HG02852 (cell line): ENCODE results near the gene STXBP6.
A peak's percentile ranks its signal among the peaks of the same experiment; 100 is the strongest.

ENCODE experiments used
- ATAC-seq: cut with Tn5 transposase; IDR thresholded peaks from one replicate; pipeline ENCODE4 v1.9.1; 2021; ENCODE audit warnings: mild to moderate bottlenecking, moderate library complexity; ENCODE audit not compliant: unreplicated experiment

STXBP6 gene

DNA sequence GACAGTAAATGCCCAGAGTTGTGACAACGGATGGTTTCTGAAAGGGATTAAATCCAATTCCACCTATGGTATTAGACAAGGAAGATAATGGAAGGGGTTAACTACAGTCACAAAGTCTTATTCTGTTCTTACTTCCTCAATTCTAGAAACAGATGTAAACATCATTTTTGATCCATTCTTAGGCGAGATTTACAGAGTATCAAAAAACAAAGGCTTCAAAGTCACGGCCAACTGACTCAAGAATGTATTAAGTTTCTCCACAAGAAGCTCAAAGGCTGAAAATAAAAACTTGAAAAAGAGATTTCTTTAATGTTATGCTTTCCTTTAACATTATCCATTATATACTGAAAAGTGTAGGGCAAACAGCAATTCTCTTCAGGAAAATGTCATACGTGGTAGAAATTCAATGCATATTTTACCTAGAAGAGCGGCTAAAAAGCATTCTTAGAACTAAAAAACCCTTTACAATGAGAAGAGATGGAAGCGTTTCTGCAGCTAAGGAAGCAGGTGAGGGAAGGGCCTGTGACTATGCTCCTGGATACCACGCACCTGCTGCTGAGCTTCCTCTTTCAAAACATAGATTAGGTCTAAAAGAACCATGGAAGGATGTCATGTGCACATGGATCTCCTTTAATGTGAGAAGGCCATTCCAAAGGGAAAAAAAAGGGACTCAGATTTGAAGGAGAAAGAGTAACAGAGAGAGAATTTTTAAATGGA is 185.8 kb downstream of the STXBP6 start:
- ATAC-seq: no peak

GRCh38 chr14:24861083-24861630 is 188.8 kb downstream of the STXBP6 start:
- no peak for ATAC-seq

- ATAC-seq: no peak
These were observed 190.4 kb downstream of the STXBP6 start for GRCh38 chr14:24859559-24859958.

GRCh38 chr14:24858684-24859083 is 191.3 kb downstream of the STXBP6 start:
- ATAC-seq: no peak

DNA sequence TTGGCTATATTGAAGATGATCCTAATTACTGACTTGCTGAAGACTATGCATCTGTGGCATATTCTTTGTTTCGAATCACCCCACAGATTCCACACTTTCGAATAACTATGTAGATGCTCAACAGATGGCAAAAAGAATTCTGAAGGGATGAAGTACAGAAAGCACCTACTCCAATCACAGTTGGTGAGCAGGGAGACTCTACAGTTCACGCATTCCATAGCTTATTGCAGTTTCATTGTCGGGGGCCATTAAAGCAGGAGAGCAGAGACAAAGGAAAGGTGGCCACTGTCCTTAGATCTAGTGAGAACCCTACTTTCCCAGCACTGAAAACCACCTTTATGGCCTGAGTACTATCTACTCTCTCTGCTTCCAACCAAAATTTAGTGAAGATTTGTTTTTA is 191.9 kb downstream of the STXBP6 start:
- no peak for ATAC-seq

DNA sequence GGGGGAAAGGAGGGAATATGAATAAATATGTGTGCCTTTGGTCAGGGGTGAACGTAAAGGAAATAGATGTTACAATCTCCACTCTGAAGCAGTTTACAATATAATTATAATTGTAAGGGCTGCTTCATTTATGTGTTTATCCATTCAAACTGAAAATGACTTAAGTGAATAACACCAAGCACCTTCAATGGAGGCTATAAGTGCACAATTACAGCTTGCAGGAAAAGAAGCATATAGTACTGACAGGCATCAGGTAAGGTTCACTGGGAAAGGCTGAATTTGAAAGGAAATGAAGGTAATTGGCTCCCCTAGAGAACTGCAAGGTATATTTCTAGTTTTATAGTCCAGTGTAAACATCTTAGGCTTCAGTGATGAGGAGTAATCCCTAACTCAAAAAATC is 192.7 kb downstream of the STXBP6 start:
- ATAC-seq: no peak

GRCh38 chr14:24853446-24853845 is 196.5 kb downstream of the STXBP6 start:
- no peak for ATAC-seq

DNA sequence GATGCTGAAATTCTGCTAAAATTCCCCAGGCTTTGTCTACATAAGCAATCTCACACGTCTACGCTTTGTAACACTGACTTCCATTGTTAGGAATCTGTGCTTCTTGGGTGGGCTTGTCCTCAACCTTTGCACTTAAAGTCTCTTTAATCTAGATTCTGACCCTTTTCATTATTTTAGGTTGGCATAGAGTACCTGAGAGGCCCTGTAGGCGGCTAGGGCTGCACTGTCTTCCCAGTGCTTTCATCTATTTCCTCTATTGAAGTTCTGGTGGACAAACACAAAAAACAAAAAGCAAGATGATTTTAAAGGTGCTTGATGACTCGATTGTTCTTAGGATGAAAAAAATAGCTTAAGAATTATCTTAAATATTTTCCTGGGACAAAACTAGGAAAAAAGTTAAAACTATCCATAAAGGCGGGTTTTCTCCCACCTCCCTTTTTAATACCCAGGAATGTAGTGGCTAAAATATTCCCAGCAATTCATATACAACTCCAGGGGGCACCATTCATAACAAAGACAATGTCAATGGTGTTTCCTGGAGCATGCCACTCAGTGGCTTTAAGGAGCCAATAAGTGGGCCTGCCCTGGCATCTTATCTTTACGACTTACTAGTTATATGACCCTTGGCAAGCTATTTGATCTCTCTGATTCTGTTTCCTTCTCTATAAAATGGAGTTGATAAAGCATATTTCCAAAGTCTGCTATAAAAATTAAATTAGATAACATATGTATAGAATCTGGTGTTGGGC is 197.5 kb downstream of the STXBP6 start:
- no peak for ATAC-seq

GRCh38 chr14:24851837-24852236 is 198.1 kb downstream of the STXBP6 start:
- no peak for ATAC-seq

DNA sequence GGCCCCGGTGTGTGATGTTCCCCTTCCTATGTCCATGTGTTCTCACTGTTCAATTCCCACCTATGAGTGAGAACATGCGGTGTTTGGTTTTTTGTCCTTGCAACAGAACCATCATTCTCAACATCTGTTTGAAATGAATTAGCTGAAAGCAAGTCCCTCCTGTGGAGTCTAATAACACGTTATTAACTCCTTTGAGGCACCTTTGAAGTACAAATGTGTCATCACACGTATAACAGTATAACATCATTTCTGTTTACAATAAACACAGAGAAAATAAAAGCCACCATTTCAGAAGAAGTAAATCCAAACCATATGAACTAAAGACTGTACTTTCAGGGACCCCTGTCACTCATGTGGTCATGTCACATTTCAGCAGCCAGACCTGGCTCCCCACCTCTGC is 198.5 kb downstream of the STXBP6 start:
- no peak for ATAC-seq

DNA sequence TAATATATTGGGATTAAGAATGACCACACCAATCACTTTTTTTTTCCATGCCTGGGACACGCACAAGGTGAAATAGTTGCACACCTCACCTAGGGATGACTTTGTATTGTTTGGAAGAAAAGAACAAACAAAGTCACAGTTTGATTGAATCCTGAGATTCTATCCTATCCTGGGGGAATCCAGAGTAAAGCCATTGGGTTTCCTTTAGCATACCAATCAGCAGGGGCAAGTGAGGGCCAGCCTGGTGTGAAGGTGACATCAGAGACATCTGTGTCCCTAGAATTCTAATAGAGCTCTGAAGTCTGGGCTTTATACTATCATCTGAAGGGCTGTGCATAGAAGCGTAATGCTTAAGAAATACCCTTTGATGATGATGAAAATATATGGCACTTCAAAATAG is 199.9 kb downstream of the STXBP6 start:
- ATAC-seq: no peak

DNA sequence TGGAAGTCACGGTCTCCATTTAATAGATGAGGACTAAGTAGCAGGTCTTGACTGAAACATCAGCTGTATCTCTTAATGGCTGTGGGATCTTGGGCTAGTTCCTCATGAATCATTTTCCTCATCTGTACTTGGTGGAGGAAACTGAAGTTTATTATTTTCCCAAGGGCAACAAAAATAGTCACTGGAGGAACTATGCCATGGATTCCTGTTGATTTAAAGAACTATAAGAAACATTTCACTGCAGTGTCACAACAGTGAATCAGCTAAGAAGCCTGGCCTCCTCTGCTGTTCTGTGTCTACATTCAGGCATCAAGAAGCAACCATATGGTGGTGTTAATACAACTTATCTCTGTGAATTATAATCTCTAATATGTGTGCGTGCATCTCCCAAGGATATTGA is 200.5 kb downstream of the STXBP6 start:
- no peak for ATAC-seq

DNA sequence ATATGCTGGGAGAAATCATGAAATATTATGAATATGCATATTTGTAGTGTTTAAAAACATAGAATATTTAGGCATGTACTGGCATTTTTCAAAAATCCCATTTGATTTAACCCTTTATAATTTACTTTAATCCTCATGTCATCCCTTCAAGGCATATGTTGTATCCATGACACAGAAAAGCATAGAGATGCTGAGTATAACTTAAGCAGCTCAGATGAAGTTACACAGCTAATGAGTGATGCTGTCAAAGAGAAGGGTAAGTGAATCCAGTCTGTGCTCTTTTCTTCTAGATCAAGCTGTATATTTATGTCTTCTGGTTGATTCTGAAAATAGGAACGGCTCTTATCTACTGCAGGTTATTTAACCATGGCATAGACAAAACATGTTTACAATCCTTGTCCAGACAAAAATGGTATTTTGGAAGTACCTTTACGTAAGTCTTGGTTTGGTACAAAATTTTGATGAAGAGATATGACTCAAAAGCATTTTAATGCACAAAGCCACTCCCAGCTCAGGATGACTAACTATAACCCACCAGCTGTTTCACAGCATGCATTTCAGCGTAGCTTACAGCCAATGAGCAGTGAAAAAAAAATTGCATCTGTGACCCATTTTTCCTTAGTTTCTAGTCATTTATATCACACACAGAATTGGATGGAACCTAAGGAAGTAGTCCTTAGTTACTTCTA is 201.7 kb downstream of the STXBP6 start:
- ATAC-seq: no peak

DNA sequence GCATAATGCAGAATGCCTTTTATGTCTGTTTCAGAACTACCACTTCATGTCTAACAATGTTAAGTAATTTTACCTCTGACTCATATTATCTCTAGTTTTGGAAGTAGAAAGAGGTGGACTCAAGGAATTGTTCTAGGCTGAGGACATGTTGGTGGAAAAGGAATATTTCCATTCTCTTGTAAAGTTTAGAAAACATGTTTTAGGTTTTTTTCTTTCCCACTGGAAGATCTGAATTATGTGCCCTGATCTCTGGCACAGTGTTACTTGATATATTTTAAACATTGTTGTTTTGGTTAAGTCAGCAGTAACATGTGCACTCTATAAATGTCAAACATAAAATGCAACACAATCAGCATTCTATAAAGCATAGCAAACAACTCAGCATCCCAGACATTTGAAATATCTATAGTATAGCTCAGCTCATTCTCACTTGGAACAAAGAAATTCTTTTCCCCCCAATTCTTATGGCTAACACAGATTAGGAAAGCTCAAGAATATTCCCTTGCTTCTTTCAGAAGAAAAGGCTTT is 202.3 kb downstream of the STXBP6 start:
- ATAC-seq: no peak

DNA sequence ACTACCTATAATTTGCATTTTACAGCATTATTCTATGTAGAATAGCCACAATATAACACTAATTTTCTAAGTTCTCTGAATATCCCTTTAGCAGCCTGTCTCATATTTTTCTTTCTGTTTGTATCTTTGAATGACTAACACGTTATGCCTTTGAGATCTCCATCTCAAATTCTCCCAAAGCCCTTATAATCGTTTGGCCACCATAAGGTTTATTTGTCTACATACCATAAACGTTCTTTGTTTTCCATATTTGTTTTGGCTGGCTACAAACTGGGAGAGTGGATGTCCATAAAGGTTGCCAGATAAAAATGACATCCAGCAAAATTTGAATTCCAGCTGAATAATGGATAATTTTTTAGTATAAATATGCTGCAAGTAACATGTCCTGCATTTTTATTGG is 203.7 kb downstream of the STXBP6 start:
- ATAC-seq: no peak

GRCh38 chr14:24845851-24846250 is 204.1 kb downstream of the STXBP6 start:
- ATAC-seq: no peak

DNA sequence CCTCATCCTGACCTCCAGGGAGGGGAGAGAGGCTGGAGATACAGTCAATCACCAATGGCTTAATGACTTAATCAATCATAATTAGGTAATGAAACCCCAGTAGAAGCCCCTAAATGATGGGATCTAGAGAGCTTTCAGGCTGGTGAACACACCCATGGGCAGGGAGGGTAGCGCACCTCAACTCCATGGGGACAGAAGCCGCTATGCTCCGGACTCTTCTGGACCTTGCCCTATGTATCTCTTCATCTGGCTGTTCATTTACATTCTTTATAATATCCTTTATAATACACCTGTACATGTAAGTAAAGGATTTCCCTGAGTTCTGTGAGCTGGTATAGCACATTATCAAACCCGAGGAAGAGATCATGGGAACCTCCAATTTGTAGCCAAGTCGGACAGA is 205.9 kb downstream of the STXBP6 start:
- no peak for ATAC-seq

- ATAC-seq: peak; percentile 93
These were observed 206.5 kb downstream of the STXBP6 start for GRCh38 chr14:24843494-24843893.

- ATAC-seq: no peak
These were observed 209.6 kb downstream of the STXBP6 start for GRCh38 chr14:24840204-24840893.

DNA sequence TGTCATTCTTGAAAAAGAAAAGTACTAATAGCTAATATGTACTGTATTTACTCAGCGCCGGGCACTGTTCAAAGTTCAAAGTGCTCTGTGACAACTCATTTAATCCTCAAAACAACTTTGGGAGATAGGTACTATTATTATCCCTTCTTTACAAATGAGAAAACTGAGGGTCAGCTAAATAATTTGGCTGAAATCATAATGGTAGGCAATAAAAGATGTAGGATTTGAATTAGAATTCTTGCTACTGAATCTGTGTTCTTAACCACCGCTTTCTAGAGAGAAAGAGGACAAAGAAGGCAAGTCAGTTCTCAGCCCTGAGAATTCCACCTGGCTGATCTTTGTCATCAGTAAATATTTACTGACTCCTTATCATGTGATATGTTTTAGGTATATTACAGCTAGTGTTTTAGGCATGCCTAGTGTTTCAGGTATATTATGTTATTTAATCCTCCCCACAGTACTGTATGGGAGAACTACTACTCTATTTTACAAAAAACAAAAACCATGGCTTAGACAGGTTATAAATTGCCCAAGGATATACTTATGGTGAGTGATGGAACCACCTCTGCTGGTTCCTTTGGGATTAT is 210.2 kb downstream of the STXBP6 start:
- ATAC-seq: no peak
